Stimulated activated CD4-positive, alpha-beta T cell treated with anti-CD3 and anti-CD28 coated beads, Interleukin-1b, Interleukin-23, amount 100 ng/mL, for 1 hour (primary cell): ENCODE data around the gene CHEK1.
"Not testable (repeated sequence)": the region's sequence is repeated elsewhere in the genome, so short reads cannot be mapped to it uniquely, and the experiment has no call there.

ENCODE experiments used
- DNase-seq, 2 donors: peaks; one replicate each; pipeline ENCODE4 v3.0.0-alpha.2; 2020; ENCODE audit warnings: low read depth in 2 of 2

CHEK1 gene

GRCh38 chr11:125701018-125701610, 76.2 kb downstream of the CHEK1 start:
- no peak for DNase-seq

DNA sequence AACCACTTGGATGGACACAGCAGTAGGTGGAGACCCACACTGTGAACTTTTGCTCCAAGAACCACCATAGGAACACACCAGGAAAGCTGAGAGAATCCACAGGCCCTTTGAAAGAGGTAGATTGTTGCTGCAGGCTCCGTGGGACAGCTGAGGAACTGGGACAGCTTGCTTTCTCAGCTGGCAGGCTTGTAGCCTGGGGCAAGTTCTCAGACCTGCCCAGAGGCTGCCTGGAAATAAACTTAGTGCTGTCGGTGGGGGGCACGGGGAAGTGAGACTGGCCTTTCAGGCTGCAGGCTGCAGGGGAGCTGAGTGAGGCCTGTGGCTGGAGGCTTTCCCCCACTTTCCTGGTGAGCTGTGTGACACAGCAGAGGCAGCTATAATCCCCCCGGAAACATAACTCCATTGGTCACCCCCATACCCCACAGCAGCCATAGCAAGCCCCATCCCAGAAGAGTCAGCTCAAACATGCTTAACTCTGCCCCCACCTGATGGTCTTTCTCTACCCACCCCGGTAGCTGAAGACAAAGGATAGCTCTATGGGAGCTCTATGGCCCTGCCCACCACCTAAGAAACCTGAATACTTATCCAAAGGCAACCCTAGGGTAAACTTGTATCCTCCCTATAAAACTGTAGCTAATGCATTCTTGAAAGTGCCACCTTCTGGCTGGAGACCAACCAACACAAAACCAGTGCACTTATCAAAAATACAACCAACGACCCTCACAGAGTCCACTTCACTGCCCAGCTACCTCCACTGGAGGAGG, 77.1 kb downstream of the CHEK1 start:
- no peak for DNase-seq

DNA sequence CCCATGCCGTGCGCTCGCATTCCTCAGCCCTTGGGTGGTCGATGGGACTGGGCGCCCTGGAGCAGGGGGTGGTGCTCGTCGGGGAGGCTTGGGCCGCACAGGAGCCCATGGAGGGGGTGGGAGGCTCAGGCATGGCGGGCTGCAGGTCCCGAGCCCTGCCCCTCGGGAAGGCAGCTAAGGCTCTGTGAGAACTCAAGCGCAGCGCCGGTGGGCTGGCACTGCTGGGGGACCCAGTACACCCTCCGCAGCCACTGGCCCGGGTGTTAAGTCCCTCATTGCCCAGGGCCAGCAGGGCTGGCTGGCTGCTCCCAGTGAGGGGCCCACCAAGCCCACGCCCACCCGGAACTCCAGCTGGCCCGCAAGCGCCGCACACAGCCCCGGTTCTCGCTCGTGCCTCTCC, 79.7 kb downstream of the CHEK1 start:
- DNase-seq: not testable (repeated sequence)

- DNase-seq: no peak
These were observed 95.8 kb downstream of the CHEK1 start for GRCh38 chr11:125720781-125721180.

DNA sequence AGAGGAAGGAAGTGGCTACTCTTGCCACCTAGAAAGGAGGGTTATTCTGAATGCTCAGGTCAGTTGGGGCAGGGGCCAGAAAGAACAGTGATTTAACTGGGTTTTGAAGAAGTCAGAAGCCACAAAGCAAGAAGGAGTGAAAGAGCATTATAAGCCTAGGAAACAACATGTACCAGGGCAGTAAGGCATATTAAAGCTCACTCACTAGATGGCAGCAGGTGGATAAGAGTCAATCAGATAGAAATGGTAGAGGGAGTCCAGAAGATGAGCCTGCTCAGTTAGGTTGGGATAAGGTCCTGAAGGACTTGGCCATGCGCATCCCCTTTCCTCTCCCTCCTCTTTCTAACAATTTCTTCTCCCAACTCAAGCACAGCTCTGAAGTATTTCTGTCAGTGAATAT, 99.2 kb downstream of the CHEK1 start:
- no peak for DNase-seq
